Measurements from ENCODE around the gene PAPPA. TPM values are rescaled to one million over a fixed set of nuclear protein-coding genes. Genes with fewer than 3 reads are reported as not detected.

PAPPA gene
- total RNA-seq, 1 experiment from 2014 or later = 0.17 TPM

- TF ChIP-seq, protein P1, sequence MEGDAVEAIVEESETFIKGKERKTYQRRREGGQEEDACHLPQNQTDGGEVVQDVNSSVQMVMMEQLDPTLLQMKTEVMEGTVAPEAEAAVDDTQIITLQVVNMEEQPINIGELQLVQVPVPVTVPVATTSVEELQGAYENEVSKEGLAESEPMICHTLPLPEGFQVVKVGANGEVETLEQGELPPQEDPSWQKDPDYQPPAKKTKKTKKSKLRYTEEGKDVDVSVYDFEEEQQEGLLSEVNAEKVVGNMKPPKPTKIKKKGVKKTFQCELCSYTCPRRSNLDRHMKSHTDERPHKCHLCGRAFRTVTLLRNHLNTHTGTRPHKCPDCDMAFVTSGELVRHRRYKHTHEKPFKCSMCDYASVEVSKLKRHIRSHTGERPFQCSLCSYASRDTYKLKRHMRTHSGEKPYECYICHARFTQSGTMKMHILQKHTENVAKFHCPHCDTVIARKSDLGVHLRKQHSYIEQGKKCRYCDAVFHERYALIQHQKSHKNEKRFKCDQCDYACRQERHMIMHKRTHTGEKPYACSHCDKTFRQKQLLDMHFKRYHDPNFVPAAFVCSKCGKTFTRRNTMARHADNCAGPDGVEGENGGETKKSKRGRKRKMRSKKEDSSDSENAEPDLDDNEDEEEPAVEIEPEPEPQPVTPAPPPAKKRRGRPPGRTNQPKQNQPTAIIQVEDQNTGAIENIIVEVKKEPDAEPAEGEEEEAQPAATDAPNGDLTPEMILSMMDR (conservative IDR thresholded peaks at IDR 0.05) = no peak
- no peaks in the 10 kb centered on the region for H3K36me3 Mint-ChIP-seq (ENCODE audit: insufficient read depth in 1 of 3, low read depth in 3 of 3)
- Histone ChIP-seq H4K5ac (ENCODE audit: insufficient read length, low read depth, low read length) (no peak overlapping the region), H3K27ac (ENCODE audit: insufficient read length, low read depth, low read length) (no peak overlapping the region), H3K4ac (ENCODE audit: low read depth, low read length) (no peak overlapping the region), H3K79me2 (ENCODE audit: insufficient read depth, low read length) (no peaks in the 10 kb centered on the region), H2BK20ac (ENCODE audit: low read depth, low read length, poor library complexity, severe bottlenecking) (no peak overlapping the region), H3K9ac (ENCODE audit: extremely low read depth, insufficient read length, low read length) (no peak overlapping the region), H3K14ac (ENCODE audit: insufficient read depth, low read length) (no peak overlapping the region), H3K9me3 (ENCODE audit: control insufficient read depth, low read depth, low read length) (no peaks in the 10 kb centered on the region), H3K27me3 (ENCODE audit: insufficient read depth, low read length) (no peaks in the 10 kb centered on the region), H3K23me2 (ENCODE audit: insufficient read length, low read depth, low read length, poor library complexity, severe bottlenecking) (no peaks in the 10 kb centered on the region), H2BK5ac (ENCODE audit: insufficient read length, low read length) (no peak overlapping the region), H2BK120ac (ENCODE audit: low read depth, low read length, poor library complexity, severe bottlenecking) (no peak overlapping the region), H4K8ac (replicated peaks; ENCODE audit: insufficient read length, low read depth, low read length) (no peak overlapping the region), H3K56ac (ENCODE audit: insufficient read length, low read depth, low read length) (no peak overlapping the region), H4K20me1 (ENCODE audit: control insufficient read depth, insufficient read depth, insufficient read length) (no peaks in the 10 kb centered on the region), H3K18ac (ENCODE audit: insufficient read length, low read depth, low read length) (no peak overlapping the region), H2BK12ac (ENCODE audit: insufficient read length, low read depth, low read length) (no peak overlapping the region), H2BK15ac (ENCODE audit: low read depth, low read length) (no peak overlapping the region), H3K23ac (ENCODE audit: insufficient read length, low read depth, low read length) (no peak overlapping the region), H3T11ph (ENCODE audit: low read length) (no peak overlapping the region), H2AK5ac (ENCODE audit: insufficient read length, low read length) (no peak overlapping the region), H4K91ac (ENCODE audit: insufficient read length, low read depth, low read length) (no peak overlapping the region), H3K79me1 (ENCODE audit: insufficient read depth, low read depth, low read length, poor library complexity, severe bottlenecking) (no peaks in the 10 kb centered on the region), H2AFZ (ENCODE audit: low read length) (no peak overlapping the region), H3K4me2 (ENCODE audit: insufficient read depth, insufficient read length, low read length) (no peak overlapping the region), H3K4me1 (ENCODE audit: insufficient read depth, low read length) (no peaks in the 10 kb centered on the region)
- no peak overlapping the region for H3K27ac Mint-ChIP-seq
- no peak overlapping the region for H3K4me3 Mint-ChIP-seq
- no CpG with 5 or more reads among the region's 4 CpGs for WGBS (ENCODE audit: extremely low coverage, insufficient read length, low lambda C conversion rate)
- H3K4me1 Mint-ChIP-seq = peaks cover 0 to 10% of the 10 kb centered on the region in 2 experiments; a peak in 1 of 4 replicates
- no peaks in the 10 kb centered on the region for H3K9me3 Mint-ChIP-seq
- DNase-seq = no peak
- H3K27me3 Mint-ChIP-seq (ENCODE audit: low read depth) = no peaks in the 10 kb centered on the region
Observed at GRCh38 chr9:116382053-116382452, 228.5 kb downstream of the PAPPA start.

Data from H9 (cell line).